Measurements from ENCODE around the gene IL18.
"Not testable (repeated sequence)": the region's sequence is repeated elsewhere in the genome, so short reads cannot be mapped to it uniquely, and the experiment has no call there.

DNA sequence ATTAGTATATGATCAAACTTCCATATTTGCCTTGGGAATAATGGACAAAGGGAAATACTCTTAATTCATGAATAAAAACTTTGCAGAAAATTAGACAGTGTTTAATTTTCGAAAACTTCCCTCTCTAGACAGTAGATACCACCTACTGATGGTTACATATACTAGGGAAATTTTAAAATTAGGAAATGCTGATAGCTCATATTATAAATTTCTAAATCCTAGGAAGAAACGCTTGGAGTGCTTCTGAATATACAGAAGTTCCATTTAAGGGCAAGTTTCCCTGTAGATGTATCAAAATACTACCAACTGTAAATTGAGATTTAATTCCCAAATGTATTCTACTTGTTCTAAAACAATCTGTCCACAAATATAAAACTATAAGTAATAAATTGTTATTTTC is 68.6 kb downstream of the IL18 start:
- not testable (repeated sequence) for TF ChIP-seq POLR2A, POLR2AphosphoS5 (IDR thresholded peaks at IDR 0.05)
- TF ChIP-seq, protein P1, sequence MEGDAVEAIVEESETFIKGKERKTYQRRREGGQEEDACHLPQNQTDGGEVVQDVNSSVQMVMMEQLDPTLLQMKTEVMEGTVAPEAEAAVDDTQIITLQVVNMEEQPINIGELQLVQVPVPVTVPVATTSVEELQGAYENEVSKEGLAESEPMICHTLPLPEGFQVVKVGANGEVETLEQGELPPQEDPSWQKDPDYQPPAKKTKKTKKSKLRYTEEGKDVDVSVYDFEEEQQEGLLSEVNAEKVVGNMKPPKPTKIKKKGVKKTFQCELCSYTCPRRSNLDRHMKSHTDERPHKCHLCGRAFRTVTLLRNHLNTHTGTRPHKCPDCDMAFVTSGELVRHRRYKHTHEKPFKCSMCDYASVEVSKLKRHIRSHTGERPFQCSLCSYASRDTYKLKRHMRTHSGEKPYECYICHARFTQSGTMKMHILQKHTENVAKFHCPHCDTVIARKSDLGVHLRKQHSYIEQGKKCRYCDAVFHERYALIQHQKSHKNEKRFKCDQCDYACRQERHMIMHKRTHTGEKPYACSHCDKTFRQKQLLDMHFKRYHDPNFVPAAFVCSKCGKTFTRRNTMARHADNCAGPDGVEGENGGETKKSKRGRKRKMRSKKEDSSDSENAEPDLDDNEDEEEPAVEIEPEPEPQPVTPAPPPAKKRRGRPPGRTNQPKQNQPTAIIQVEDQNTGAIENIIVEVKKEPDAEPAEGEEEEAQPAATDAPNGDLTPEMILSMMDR (IDR thresholded peaks at IDR 0.05): not testable (repeated sequence)
